Nephron (organoid): ENCODE measurements around the gene IL17RD.

Source experiments
- H3K27ac Mint-ChIP-seq, 3 experiments: 2 replicates each; pipeline ENCODE4 v1.8.0; 2020; ENCODE audit warnings: mixed read lengths in 3 of 3, mild to moderate bottlenecking in 2 of 3, moderate library complexity in 1 of 3
- H3K27me3 Mint-ChIP-seq: 2 replicates; pipeline ENCODE4 v1.8.0; 2021; ENCODE audit warnings: low read depth, mild to moderate bottlenecking, moderate library complexity, mixed read lengths
- H3K36me3 Mint-ChIP-seq: 2 replicates; pipeline ENCODE4 v1.8.0; 2020; ENCODE audit warnings: low read depth, mixed read lengths
- H3K4me1 Mint-ChIP-seq: 2 replicates; pipeline ENCODE4 v1.8.0; 2020; ENCODE audit warnings: mixed read lengths
- H3K4me3 Mint-ChIP-seq, 3 experiments: 2 replicates each; pipeline ENCODE4 v1.8.0; 2020; ENCODE audit warnings: mild to moderate bottlenecking in 3 of 3, mixed read lengths in 3 of 3, moderate library complexity in 2 of 3
- H3K9me3 Mint-ChIP-seq: 2 replicates; pipeline ENCODE4 v1.8.0; 2020; ENCODE audit warnings: mixed read lengths
- TF ChIP-seq, protein P1 (sequence below), 3 experiments: fragments of 200-600 bp; sonication (generic); IDR thresholded peaks; one replicate each; pipeline ENCODE4 v1.5.0; 2021; ENCODE audit warnings: antibody characterized with exemption in 3 of 3; ENCODE audit not compliant: unreplicated experiment in 3 of 3

Gene IL17RD

GRCh38 chr3:57053122-57053521 is 112.0 kb downstream of the IL17RD start:
- Mint-ChIP-seq H3K36me3 (peaks cover 3% of the 10 kb centered on the region), H3K27ac (peak overlapping the region in 2 of 3 experiments; percentile 22 to 28), H3K4me3 (no peak overlapping the region), H3K9me3 (no peaks in the 10 kb centered on the region), H3K27me3 (no peaks in the 10 kb centered on the region), H3K4me1 (peaks cover 22% of the 10 kb centered on the region)
- TF ChIP-seq, protein P1, sequence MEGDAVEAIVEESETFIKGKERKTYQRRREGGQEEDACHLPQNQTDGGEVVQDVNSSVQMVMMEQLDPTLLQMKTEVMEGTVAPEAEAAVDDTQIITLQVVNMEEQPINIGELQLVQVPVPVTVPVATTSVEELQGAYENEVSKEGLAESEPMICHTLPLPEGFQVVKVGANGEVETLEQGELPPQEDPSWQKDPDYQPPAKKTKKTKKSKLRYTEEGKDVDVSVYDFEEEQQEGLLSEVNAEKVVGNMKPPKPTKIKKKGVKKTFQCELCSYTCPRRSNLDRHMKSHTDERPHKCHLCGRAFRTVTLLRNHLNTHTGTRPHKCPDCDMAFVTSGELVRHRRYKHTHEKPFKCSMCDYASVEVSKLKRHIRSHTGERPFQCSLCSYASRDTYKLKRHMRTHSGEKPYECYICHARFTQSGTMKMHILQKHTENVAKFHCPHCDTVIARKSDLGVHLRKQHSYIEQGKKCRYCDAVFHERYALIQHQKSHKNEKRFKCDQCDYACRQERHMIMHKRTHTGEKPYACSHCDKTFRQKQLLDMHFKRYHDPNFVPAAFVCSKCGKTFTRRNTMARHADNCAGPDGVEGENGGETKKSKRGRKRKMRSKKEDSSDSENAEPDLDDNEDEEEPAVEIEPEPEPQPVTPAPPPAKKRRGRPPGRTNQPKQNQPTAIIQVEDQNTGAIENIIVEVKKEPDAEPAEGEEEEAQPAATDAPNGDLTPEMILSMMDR (IDR thresholded peaks at IDR 0.05; ENCODE audit: unreplicated experiment in 3 of 3), result no peak

DNA sequence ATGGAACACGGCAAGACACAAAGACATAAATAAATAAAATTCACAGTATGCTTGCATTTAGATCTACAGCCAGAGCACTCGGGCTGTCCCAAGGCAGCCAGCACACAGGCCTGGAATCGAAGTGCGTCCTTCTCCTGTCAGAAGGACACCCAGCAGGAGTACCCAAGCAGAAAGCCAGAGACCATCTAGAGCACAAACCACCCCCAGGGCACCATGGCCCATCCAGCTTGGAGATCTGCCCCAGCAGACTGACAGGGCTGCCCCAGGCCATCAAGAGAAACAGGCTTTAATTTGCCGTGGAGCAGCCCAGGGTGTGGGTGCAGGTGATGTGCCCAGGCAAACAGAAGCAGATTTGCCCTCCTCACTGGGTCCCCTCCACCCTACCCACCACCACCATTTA is 112.5 kb downstream of the IL17RD start:
- Mint-ChIP-seq H3K36me3 (peaks cover 3% of the 10 kb centered on the region), H3K4me1 (peaks cover 26% of the 10 kb centered on the region), H3K9me3 (no peaks in the 10 kb centered on the region), H3K27me3 (no peaks in the 10 kb centered on the region), H3K4me3 (no peak overlapping the region), H3K27ac (peak overlapping the region in 1 of 3 experiments; percentile 34)
- TF ChIP-seq, protein P1 (IDR thresholded peaks at IDR 0.05; ENCODE audit: unreplicated experiment in 3 of 3), result no peak

- H3K27ac Mint-ChIP-seq, result peak overlapping the region; percentile 78 to 97 (median 95)
- H3K4me1 Mint-ChIP-seq, result peaks cover 55% of the 10 kb centered on the region
- no peaks in the 10 kb centered on the region for H3K36me3 Mint-ChIP-seq
- TF ChIP-seq, protein P1 (IDR thresholded peaks at IDR 0.05; ENCODE audit: unreplicated experiment in 3 of 3), result no peak
- H3K9me3 Mint-ChIP-seq, result no peaks in the 10 kb centered on the region
- peak overlapping the region in 1 of 3 experiments; percentile 32 for H3K4me3 Mint-ChIP-seq
- no peaks in the 10 kb centered on the region for H3K27me3 Mint-ChIP-seq
These were observed 116.4 kb downstream of the IL17RD start for GRCh38 chr3:57048728-57049127.

- H3K4me3 Mint-ChIP-seq, result peak overlapping the region in 2 of 3 experiments; percentile 18 to 48
- peak overlapping the region; percentile 78 to 97 (median 95) for H3K27ac Mint-ChIP-seq
- no peaks in the 10 kb centered on the region for H3K9me3 Mint-ChIP-seq
- H3K4me1 Mint-ChIP-seq, result peaks cover 60% of the 10 kb centered on the region
- H3K36me3 Mint-ChIP-seq, result peaks cover 3% of the 10 kb centered on the region
- TF ChIP-seq, protein P1 (IDR thresholded peaks at IDR 0.05; ENCODE audit: unreplicated experiment in 3 of 3), result no peak
- no peaks in the 10 kb centered on the region for H3K27me3 Mint-ChIP-seq
These were observed 117.0 kb downstream of the IL17RD start for GRCh38 chr3:57048052-57048671.

GRCh38 chr3:57046101-57046765 is 118.9 kb downstream of the IL17RD start:
- Mint-ChIP-seq H3K27ac (peak overlapping the region; percentile 12 to 97 (median 78)), H3K27me3 (no peaks in the 10 kb centered on the region), H3K36me3 (peaks cover 3% of the 10 kb centered on the region), H3K9me3 (no peaks in the 10 kb centered on the region), H3K4me3 (peak overlapping the region in 1 of 3 experiments; percentile 49), H3K4me1 (peaks cover 71% of the 10 kb centered on the region)
- TF ChIP-seq, protein P1 (IDR thresholded peaks at IDR 0.05; ENCODE audit: unreplicated experiment in 3 of 3), result no peak
